Fibroblast of villous mesenchyme (primary cell): ENCODE data around the gene SPATA45. TPM values are rescaled to one million over a fixed set of nuclear protein-coding genes. Genes with fewer than 3 reads are reported as not detected.
"Not testable (repeated sequence)": the region's sequence is repeated elsewhere in the genome, so short reads cannot be mapped to it uniquely, and the experiment has no call there.

Experiments used
- DNase-seq: peaks from one replicate; pipeline ENCODE4 v3.0.0-alpha.2; 2010; ENCODE audit warnings: low read depth
- H3K4me3 ChIP-seq: 2 replicates; pipeline ENCODE4 v1.5.1; 2011; ENCODE audit warnings: low read depth, mild to moderate bottlenecking, low read length
- total RNA-seq: library from RNA; depleted of rRNA; stranded (reverse); fragments of >200 nt; gene quantifications from 2 replicates; pipeline ENCODE4 v1.2.3, GENCODE V29; 2012
- TF ChIP-seq, protein P1 (sequence below): IDR thresholded peaks from 2 replicates; pipeline ENCODE4 v1.5.1; 2012; ENCODE audit warnings: low read depth, mild to moderate bottlenecking, low read length; ENCODE audit not compliant: insufficient read depth

The SPATA45 gene
- total RNA-seq, 1 donor, result 0.43 TPM

DNA sequence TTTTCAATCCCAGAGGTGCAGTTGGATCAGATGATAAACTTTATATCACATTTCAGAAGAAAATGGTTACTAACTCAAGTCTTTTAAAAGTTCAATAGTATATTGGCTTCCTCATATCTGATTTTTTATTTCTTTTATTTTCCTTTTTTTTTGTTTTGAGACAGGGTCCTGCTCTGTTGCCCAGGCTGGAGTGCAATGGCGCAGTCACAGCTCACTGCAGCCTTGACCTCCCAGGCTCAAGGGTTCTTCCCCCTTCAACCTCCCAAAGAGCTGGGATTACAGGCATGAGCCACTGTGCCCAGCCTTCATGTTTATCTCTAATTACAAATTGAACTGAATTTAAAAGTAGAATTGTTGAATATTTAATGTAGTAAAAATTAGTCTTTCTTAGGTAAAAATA is 24.5 kb upstream of the SPATA45 start:
- TF ChIP-seq, protein P1, sequence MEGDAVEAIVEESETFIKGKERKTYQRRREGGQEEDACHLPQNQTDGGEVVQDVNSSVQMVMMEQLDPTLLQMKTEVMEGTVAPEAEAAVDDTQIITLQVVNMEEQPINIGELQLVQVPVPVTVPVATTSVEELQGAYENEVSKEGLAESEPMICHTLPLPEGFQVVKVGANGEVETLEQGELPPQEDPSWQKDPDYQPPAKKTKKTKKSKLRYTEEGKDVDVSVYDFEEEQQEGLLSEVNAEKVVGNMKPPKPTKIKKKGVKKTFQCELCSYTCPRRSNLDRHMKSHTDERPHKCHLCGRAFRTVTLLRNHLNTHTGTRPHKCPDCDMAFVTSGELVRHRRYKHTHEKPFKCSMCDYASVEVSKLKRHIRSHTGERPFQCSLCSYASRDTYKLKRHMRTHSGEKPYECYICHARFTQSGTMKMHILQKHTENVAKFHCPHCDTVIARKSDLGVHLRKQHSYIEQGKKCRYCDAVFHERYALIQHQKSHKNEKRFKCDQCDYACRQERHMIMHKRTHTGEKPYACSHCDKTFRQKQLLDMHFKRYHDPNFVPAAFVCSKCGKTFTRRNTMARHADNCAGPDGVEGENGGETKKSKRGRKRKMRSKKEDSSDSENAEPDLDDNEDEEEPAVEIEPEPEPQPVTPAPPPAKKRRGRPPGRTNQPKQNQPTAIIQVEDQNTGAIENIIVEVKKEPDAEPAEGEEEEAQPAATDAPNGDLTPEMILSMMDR, result no peak
- DNase-seq, result no peak
- no peak overlapping the region for H3K4me3 ChIP-seq

DNA sequence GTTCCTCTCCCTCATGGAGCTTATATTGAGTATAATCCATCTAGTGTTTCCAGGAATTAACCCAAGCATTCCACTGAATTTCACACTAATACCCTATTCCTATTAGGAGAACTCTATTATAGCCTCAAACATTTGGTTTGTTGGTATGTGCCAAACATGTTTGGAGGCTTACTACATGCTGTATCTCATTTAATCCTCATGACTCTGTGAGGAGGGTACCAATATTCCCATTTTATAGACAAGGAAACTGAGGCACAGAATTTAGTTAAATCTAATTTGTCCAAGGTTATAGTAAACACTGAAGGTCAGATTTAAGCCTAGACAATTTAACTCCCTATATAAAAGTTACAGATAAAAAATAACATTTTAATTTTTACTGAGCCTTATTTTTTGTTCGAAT is 19.7 kb upstream of the SPATA45 start:
- TF ChIP-seq, protein P1, result no peak
- DNase-seq, result no peak
- no peak overlapping the region for H3K4me3 ChIP-seq

DNA sequence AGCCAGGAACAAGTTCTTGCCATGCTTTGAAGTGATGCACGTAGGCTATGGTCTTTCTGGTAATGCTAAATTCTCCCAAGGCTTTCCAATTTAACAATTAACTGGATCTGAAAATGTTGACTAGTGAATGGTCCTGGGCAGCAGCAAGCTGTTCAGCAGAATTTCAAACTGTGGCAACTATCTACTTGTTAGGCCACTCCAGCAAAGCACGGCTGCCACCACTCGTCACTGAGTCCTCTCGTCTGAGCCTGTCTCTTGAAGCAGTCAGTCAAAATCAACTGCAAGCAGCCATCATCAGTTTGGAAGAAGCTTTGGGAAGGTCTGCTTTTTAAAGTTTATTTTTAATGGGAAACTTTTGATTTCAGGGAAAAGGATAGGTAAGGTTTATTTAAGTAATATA is 16.8 kb upstream of the SPATA45 start:
- TF ChIP-seq, protein P1, result no peak
- no peak overlapping the region for H3K4me3 ChIP-seq
- DNase-seq, result no peak

DNA sequence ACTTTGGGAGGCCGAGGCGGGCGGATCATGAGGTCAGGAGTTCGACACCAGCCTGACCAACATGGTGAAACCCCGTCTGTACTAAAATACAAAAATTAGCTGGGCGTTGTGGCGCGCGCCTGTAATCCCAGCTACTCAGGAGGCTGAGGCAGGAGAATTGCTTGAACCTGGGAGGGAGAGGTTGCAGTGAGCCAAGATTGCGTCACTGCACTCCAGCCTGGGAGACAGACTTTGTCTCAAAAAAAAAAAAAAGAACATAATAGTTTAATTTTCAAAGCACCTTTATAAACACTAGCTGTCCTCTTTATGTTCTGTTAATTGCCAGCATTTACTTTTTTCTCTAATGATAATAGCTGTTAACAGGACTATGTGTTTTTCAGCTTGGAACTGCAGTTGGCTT is 15.9 kb upstream of the SPATA45 start:
- not testable (repeated sequence) for DNase-seq, H3K4me3 ChIP-seq

DNA sequence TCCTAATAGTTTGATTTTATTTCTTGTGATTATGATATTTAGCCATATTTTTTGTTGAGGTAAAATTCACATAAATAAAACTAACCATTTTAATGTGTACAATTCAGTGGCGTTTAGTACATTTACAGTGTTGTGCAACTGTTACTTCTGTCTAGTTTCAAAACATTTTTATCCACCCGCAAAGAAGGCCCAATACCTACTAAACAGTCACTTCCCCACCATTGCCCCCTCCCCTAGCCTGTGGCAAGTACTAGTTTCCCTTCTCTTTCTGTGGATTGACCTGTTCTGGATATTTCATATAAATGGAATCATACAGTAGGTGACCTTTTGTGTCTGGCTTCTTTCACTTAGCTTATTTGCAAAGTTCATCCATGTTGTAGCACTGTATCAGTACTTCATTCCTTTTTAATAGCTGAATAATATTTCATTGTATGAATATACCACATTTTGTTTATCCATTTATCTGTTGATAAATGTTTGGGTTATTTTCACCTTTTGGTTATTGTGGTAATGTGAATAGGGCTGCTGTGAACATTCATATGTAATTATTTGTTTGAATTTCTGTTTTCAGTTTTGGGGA is 14.8 kb upstream of the SPATA45 start:
- no peak for DNase-seq
- TF ChIP-seq, protein P1, result no peak
- no peak overlapping the region for H3K4me3 ChIP-seq

DNA sequence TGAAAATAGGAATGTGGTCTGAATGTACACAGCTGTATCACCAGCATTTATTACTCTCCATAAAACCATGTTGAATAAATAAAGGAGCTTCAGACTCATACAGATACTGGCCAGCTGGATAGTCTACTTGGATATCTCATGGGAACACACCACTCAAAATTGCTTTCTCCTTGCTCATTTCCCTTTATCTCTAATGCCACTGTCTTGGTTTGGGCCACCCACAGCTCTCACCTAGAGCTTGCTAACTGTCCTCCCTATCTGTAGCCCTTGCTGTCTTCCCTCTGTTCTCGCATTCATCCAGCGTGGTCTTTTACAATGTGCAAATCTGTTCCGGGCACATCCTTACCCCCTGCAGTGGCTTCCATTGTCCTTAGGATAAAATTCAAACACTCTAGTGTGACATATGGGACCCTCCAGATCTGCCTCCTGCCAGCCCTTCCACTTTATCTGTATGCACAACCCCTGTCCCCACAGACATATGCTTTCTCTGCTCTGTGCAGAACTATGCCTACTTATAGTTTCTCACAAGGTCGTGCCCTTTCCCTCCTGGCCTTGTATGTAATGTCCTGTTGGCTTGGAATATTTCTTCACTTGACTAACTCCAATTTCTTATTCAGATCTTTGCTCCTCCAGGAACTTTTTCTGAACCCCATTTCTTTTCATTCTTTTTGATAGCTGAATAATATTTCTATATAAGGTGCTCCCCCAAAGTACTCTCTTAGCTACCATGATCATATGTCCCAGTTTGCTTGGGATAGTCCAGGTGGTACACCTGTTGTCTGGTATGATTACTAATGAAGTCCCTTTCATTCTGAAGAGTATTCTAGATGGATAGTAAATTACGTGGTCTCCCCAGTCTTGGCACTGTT is 13.5 kb upstream of the SPATA45 start:
- H3K4me3 ChIP-seq, result peak overlapping the region; percentile 78
- peak; percentile 80 for DNase-seq
- TF ChIP-seq, protein P1, result no peak

DNA sequence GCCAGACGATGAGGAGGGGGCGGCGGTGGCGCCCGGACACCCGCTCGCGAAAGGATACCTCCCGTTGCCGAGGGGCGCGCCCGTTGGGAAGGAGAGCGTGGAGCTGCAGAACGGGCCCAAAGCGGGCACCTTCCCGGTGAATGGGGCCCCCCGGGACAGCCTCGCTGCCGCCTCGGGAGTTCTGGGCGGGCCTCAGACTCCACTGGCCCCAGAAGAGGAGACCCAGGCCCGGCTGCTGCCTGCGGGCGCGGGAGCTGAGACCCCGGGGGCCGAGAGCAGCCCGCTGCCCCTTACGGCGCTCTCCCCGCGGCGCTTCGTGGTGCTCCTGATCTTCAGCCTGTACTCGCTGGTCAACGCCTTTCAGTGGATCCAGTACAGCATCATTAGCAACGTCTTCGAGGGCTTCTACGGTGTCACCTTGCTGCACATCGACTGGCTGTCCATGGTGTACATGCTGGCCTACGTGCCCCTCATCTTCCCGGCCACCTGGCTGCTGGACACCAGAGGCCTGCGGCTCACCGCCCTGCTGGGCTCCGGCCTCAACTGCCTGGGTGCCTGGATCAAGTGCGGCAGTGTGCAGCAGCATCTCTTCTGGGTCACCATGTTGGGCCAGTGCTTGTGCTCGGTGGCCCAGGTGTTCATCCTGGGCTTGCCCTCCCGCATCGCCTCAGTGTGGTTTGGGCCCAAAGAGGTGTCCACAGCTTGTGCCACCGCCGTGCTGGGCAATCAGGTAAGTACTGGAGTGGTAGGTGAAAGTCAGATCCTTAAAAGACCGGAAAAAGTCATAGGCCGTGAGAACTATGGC is 11.2 kb upstream of the SPATA45 start:
- TF ChIP-seq, protein P1, result no peak
- peak; percentile 45 for DNase-seq
- peak overlapping the region; percentile 78 for H3K4me3 ChIP-seq
